Aorta (tissue), 5 donors: ENCODE results near the gene TSPYL4. TPM values are rescaled to one million over a fixed set of nuclear protein-coding genes. Genes with fewer than 3 reads are reported as not detected.

Experiments used
- ATAC-seq: fragments of 200-7000 bp; cut with Tn5 transposase; one replicate; pipeline ENCODE4 v1.9.1; 2022; ENCODE audit warnings: moderate library complexity; ENCODE audit not compliant: low FRiP score
- DNase-seq, 2 donors: peaks; one replicate each; pipeline ENCODE4 v3.0.0-alpha.2; 2020
- H3K27ac ChIP-seq, 2 donors: one replicate each; pipeline ENCODE4 v1.5.1; 2013; ENCODE audit warnings: low read length in 2 of 2, mild to moderate bottlenecking in 2 of 2, moderate library complexity in 2 of 2, control low read depth in 1 of 2, inconsistent platforms in 1 of 2, low read depth in 1 of 2
- H3K27me3 ChIP-seq, 2 donors: one replicate each; pipeline ENCODE4 v1.6.1; 2013; ENCODE audit warnings: control low read depth in 1 of 2, low read length in 1 of 2, mild to moderate bottlenecking in 1 of 2, moderate library complexity in 1 of 2; ENCODE audit not compliant: insufficient read depth in 2 of 2, control insufficient read depth in 1 of 2
- H3K36me3 ChIP-seq, 2 donors: one replicate each; pipeline ENCODE4 v1.6.1; 2013; ENCODE audit warnings: control low read depth in 1 of 2, low read length in 1 of 2, mild to moderate bottlenecking in 1 of 2; ENCODE audit not compliant: insufficient read depth in 2 of 2, control insufficient read depth in 1 of 2
- H3K4me1 ChIP-seq, 2 donors: one replicate each; pipeline ENCODE4 v1.6.1; 2013; ENCODE audit warnings: low read length in 2 of 2, control low read depth in 1 of 2, mild to moderate bottlenecking in 1 of 2, moderate library complexity in 1 of 2; ENCODE audit not compliant: insufficient read depth in 2 of 2, control insufficient read depth in 1 of 2
- H3K4me3 ChIP-seq, 2 donors: one replicate each; pipeline ENCODE4 v1.5.1; 2013; ENCODE audit warnings: low read length in 2 of 2, control low read depth in 1 of 2, mild to moderate bottlenecking in 1 of 2
- H3K9me3 ChIP-seq: one replicate; pipeline ENCODE4 v1.6.1; 2013; ENCODE audit warnings: mild to moderate bottlenecking, low read length; ENCODE audit not compliant: control insufficient read depth
- WGBS, 2 donors: extraction: QIAGEN DNeasy Blood & Tissue Kit; methylation state at CpG; one replicate each; pipeline ENCODE4 v1.1.7; 2013; 5-methylcytosine and 5-hydroxymethylcytosine counted together
- intact Hi-C, 2 donors: fragments of 100-400 bp; cut with DNase I; formaldehyde crosslinking; loops; one replicate each; pipeline versions ENCODE4 v1.14.2 to v1.15.0; 2022
- polyA plus RNA-seq, 2 donors: library from polyadenylated mRNA; stranded (reverse); fragments of 200-250 nt; gene quantifications; one replicate each; pipeline ENCODE4 v1.2.3, GENCODE V29; 2013
- total RNA-seq, 2 donors: library from RNA; stranded (reverse); fragmentation: NEBNext Ultra II Directional; extraction: Animal tissue kit (Norgen Biotek cat#: 25700); gene quantifications; one replicate each; pipeline ENCODE4 v1.2.1, GENCODE V29; 2021
- donor health status: healthy with polysubstance abuse.
- donor health status: Bipolar disorder and iron deficiency.
- donor health status: DM: no; HTN: no; CAD: no.
- donor health status: DM: no; HTN: no; CAD: no.
- donor health status: DM: yes; HTN: yes; CAD: no.

The TSPYL4 gene
- total and polyA plus RNA-seq, 4 donors: 10.5 to 19.1 (median 17.0) TPM

DNA sequence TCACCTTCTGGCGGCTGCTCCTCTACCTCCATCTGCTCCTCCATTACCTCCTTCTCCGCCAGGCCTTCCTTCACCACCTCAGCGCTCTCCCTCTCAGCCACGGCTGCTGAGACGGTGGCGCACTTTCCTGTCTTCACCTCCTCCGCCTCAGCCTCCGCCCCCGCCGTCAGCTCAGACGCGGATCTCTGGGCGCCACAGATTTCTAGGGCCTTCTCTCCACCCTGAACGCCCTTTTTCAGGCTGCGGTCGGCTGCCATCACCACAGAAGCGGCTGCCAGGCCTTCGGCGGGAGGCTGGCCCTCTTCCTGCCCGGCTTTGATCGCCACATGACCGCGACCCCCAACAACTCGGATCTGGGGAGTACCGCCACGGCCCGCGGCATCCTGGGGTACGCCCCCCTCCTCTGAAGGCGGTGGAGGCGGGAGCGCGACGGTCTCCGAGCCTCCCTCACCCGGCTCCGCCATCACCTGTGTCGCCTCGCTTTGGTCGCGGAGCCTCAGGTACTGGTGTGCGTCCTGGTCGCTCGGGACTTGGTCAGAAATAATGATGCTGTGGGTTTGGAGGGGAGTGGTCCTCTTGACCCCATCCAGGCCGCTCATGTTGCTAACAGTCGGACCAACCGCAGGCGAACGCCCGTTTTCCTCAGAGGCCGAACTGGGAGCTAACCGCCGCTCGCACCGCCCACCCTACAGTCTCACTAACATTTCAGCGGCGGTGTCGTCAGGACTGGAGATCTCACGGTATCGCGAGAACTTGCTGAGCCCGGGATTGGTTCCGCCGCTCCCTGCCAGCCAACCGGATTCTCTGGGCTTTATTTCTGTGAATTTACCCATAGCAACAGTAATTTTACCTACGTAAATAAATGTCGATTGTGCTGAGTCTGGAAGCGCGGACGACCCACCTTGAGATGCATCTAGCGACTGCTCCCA is 25.6 kb upstream of the TSPYL4 start, which contains the start of gene TSPYL1:
Gene TSPYL1, minus strand, starts transcription at position 699 of the 929 bp plus-strand sequence. Its CDS starts 100 bp downstream, at position 599.
- ATAC-seq (peak; percentile 99), DNase-seq (peak; percentile 98)
- Histone ChIP-seq H3K27ac (peak within 1 kb of the TSS; percentile 84 to 91), H3K4me3 (peak within 1 kb of the TSS; percentile 81 to 85), H3K27me3 (no peaks in the 10 kb centered on the region), H3K9me3 (no peaks in the 10 kb centered on the region), H3K36me3 (no peaks in the 10 kb centered on the region), H3K4me1 (peaks cover 0 to 7% of the 10 kb centered on the region in 2 donors)
- WGBS, 2 donors: 0% methylated on average over 70 to 71 of the region's 71 CpGs
- intact Hi-C loops: loop anchor here (2.0 to 10.0 kb wide), 6 partner anchors 25 to 285 kb away; partner anchors contain the start of genes CALHM5 (in 1 of the 2), DSE (in 1 of the 2) and TSPYL4 (in 1 of the 2)

GRCh38 chr6:116278854-116279231 is 25.0 kb upstream of the TSPYL4 start:
- peak overlapping the region; percentile 81 to 84 for H3K27ac ChIP-seq
- intact Hi-C loops: loop anchor here (2.0 to 5.0 kb wide), 2 partner anchors 24 to 233 kb away; partner anchors contain the start of genes CALHM5 (in 1 of the 2) and TSPYL4 (in 1 of the 2)
- H3K9me3 ChIP-seq: no peaks in the 10 kb centered on the region
- H3K4me3 ChIP-seq: peak overlapping the region; percentile 65 to 77
- peaks cover 0 to 7% of the 10 kb centered on the region in 2 donors for H3K4me1 ChIP-seq
- WGBS, 2 donors: 8 to 11% methylated on average over 12 of the region's 12 CpGs
- DNase-seq (peak; percentile 69 to 81), ATAC-seq (peak; percentile 60)
- H3K27me3 ChIP-seq: no peaks in the 10 kb centered on the region
- no peaks in the 10 kb centered on the region for H3K36me3 ChIP-seq

DNA sequence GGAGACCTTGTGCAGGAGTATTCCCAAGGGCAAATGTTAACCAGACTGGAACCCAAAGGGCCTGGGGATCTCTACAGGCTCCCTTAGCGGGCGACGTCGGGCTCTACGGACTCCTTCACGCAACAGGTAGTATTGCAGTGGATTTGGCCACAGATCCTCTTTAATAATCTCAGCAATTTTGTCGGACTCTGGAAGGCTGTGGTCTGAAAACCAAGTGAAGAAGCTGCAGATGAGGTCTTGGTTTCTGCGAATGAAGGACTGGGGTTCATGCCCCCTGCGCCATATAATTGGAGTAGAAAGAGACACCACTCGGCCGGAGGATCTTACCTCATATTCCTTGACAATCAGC is 24.6 kb upstream of the TSPYL4 start:
- H3K27ac ChIP-seq: peak overlapping the region; percentile 33 to 81
- H3K9me3 ChIP-seq: no peaks in the 10 kb centered on the region
- WGBS, 2 donors: 79 to 80% methylated on average over 11 of the region's 11 CpGs
- intact Hi-C loops: loop anchor here (2.0 to 5.0 kb wide), 2 partner anchors 24 to 234 kb away; partner anchors contain the start of genes CALHM5 (in 1 of the 2) and TSPYL4 (in 1 of the 2)
- H3K36me3 ChIP-seq: no peaks in the 10 kb centered on the region
- no peaks in the 10 kb centered on the region for H3K27me3 ChIP-seq
- DNase-seq (peak in 1 of 2 donors; percentile 51), ATAC-seq (no peak)
- peak overlapping the region; percentile 65 to 77 for H3K4me3 ChIP-seq
- peaks cover 0 to 7% of the 10 kb centered on the region in 2 donors for H3K4me1 ChIP-seq

DNA sequence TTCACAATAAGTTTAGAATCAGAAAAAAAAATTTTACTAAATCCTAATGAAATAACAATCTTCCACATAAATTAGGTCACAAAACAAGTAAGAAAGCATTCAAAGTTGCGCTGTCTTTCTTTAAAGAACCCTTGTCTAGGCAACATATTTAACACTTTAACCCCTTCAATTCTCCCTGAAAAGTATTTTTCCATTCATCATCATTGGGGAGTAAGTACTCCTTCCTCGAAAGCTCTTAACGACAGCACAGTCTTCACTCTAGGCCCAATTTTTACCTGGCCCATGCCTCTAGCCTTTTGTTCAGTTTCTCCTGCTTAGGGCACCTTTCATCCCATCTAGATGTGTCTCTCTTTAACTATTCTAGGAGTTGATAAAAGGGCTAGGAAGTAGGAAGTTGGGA is 23.2 kb upstream of the TSPYL4 start:
- ATAC-seq: no peak
- no peaks in the 10 kb centered on the region for H3K36me3 ChIP-seq
- intact Hi-C loops: loop anchor here in 1 of 2 donors (5.0 kb wide), 1 partner anchor 235 kb away; the partner anchor contains the start of gene CALHM5
- H3K4me3 ChIP-seq: peak overlapping the region; percentile 65 to 77
- no peak for DNase-seq
- peaks cover 0 to 7% of the 10 kb centered on the region in 2 donors for H3K4me1 ChIP-seq
- 9 to 11% methylated on average over 3 of the region's 3 CpGs for WGBS, 2 donors
- no peaks in the 10 kb centered on the region for H3K27me3 ChIP-seq
- no peaks in the 10 kb centered on the region for H3K9me3 ChIP-seq
- no peak overlapping the region for H3K27ac ChIP-seq

DNA sequence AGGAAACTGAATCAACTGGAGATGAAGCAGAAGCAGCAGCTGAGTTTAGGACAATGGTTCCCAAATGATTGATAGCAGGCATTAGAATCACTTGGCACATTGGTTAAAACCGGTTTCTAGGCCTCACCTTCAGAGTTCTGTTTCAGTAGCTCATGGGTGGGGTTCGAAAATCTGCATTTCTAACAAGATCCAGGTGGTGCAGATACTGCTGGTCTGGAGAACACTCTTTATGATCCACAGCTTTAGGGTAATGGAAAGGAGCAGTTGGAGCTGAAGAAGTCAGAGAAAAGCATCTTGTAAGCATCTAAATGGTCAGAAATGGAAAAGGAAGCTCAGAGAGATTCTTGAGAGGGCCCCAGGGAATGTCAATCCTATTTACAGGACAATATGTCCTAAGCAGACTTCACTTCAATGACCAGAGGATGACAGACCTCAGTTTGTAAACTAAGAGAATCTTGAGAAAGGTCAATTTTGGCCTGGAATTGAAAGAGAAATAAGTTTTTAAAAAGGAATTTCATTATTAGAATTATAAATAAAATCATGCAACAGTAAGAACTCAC is 17.4 kb upstream of the TSPYL4 start:
- H3K36me3 ChIP-seq: no peaks in the 10 kb centered on the region
- H3K27me3 ChIP-seq: no peaks in the 10 kb centered on the region
- WGBS, 2 donors: 38 to 70% methylated on average over 2 of the region's 2 CpGs
- intact Hi-C loops: no loop called here
- ATAC-seq (no peak), DNase-seq (no peak)
- H3K27ac ChIP-seq: no peak overlapping the region
- no peaks in the 10 kb centered on the region for H3K9me3 ChIP-seq
- no peak overlapping the region for H3K4me3 ChIP-seq
- no peaks in the 10 kb centered on the region for H3K4me1 ChIP-seq

DNA sequence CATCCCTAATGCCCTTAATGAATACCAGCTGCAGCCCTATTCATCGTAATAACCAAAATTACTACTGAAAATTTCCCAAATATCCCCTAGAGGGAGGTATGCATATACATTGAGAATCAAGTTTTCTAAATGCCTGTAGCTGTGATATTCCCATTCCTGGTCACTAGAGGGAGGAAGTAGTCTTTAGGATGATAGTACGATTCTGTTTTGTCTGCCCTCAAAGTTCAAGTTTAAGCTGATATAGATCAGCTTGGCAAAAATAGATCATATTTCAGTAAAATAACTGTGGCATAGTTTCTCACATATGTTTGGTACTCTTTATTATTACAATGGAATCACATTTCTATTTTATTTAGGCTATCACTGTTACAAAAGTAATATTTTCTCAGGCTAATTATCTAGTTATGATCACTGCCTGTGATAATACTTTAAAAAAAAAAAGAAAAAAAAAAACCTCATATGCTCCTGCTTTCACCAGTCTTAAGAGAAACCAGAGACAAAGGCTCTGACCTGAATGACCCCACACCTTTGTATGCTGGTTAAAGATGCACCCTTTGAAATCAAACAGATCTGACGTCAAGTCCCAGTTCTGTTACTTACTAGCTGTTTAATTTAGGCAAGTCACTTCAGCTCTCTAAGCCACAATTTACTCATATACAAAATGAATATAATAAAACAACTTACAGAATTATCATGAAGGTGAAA is 14.9 kb upstream of the TSPYL4 start:
- H3K27me3 ChIP-seq: no peaks in the 10 kb centered on the region
- no peak overlapping the region for H3K27ac ChIP-seq
- no peaks in the 10 kb centered on the region for H3K4me1 ChIP-seq
- DNase-seq: no peak
- no peaks in the 10 kb centered on the region for H3K9me3 ChIP-seq
- H3K36me3 ChIP-seq: no peaks in the 10 kb centered on the region
- WGBS, 2 donors: 25 to 27% methylated on average over 3 of the region's 3 CpGs
- intact Hi-C loops: no loop called here
- no peak overlapping the region for H3K4me3 ChIP-seq
- ATAC-seq: peak; percentile 71

DNA sequence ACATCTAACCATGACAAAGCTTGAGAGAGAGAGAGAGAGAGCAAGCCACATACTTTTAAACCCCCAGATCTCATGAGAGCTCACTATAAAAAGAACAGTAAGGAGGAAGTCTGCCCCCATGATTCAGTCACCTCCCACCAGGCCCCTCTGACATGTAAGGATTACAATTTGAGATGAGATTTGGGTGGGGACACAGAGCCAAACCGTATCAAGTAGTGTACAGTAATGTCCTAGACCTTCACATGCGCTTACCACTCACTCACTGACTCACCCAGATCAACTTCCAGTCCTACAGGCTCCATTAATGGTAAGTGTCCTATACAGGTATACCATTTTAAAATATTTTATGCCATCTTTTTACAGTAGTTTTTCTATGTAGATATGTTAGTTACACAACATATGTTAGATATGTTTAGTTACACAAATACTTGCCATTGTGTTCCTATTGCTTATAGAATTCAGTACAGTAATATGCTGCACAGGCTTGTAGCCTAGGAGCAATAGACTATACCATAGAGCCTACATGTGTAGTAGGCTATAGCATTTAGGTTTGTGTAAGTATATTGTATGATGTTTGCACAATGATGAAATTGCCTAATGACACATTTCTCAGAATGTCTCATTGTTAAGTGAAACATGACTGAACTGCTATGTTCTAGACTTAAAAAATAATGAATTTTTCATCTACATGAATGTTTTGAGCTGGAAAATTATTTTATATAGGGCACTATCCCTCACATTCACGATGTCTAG is 14.1 kb upstream of the TSPYL4 start:
- ATAC-seq (no peak), DNase-seq (no peak)
- H3K27ac ChIP-seq: no peak overlapping the region
- H3K4me3 ChIP-seq: no peak overlapping the region
- no peaks in the 10 kb centered on the region for H3K36me3 ChIP-seq
- no peaks in the 10 kb centered on the region for H3K4me1 ChIP-seq
- no peaks in the 10 kb centered on the region for H3K27me3 ChIP-seq
- intact Hi-C loops: no loop called here
- 43 to 50% methylated on average over 3 of the region's 3 CpGs for WGBS, 2 donors
- no peaks in the 10 kb centered on the region for H3K9me3 ChIP-seq

GRCh38 chr6:116266803-116267202 is 12.9 kb upstream of the TSPYL4 start:
- Histone ChIP-seq H3K4me1 (no peaks in the 10 kb centered on the region), H3K9me3 (no peaks in the 10 kb centered on the region), H3K36me3 (no peaks in the 10 kb centered on the region), H3K4me3 (no peak overlapping the region), H3K27ac (no peak overlapping the region), H3K27me3 (no peaks in the 10 kb centered on the region)
- intact Hi-C loops: no loop called here
- no peak for ATAC-seq
- DNase-seq: no peak
